Medulla oblongata (tissue), 1 donor: Measurements from ENCODE around the gene CHAF1B.
"Not testable (repeated sequence)": the region's sequence is repeated elsewhere in the genome, so short reads cannot be mapped to it uniquely, and the experiment has no call there.

Experiments used
- DNase-seq: peaks from one replicate; pipeline ENCODE4 v3.0.0-alpha.2; 2015; ENCODE audit errors: extremely low spot score

Gene CHAF1B

DNA sequence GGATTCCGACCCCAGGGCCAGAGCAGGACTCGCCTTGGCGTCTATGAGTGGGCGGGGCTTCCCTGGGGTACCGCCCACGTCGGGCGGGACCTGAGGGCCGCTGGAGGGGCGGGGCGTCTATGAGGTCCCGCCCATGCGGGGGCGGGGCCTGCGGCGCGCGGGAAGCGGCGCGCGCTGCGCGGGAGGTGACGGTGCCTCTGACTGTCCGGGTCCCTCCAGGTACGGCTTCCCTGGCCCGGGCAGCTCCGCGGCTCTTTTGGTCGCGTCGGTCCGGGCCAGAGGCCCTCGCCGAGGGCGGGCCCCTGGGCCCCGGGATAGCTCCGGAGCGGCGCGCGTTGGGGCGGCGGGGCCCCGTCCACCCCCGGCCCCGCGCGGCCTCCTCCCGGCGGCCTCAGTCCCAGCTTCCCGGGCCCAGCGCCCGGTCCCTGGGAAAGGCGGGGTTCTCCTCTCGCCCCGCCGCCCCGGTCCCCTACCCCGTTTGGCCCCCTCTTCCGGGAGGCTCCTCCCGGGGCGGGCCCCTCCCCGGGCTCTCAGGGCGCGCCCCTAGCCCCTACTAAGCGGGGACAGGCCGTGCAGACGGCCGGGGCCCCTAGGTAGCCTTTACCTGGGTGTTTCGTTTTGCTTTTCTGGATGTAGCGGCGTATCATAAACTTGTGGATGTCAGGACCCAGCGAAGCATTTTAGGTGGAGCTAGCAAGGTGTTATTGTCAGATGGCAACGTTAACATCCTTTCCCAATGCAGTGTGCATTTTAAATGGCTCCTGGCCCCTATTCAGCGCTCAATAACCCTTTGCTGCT, at the start of gene CHAF1B:
CHAF1B (plus strand) TSS at position 160 of the 798 bp plus-strand sequence. CDS start 745 bp downstream, outside the sequence.
- DNase-seq, result peak; percentile 80

DNA sequence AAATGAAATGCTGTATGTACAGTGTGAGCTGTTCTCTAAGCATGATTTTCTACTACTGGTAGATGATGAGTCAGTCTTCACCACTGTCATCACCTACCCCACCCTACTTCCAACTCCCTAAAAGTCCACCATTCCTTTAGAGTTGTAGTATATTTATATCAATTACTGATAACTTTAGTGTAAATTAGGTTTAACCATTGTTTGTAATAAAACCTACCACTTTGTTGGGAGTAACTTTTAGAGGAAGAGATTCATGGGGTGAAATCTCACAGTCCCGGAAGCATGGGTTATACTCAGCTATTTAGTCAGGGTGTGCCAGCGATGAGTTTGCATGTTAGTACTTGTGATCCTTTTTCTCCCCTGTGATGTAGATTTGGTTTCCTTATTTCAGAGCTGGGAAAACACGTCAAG, 48.1 kb upstream of the CHAF1B start:
- no peak for DNase-seq

DNA sequence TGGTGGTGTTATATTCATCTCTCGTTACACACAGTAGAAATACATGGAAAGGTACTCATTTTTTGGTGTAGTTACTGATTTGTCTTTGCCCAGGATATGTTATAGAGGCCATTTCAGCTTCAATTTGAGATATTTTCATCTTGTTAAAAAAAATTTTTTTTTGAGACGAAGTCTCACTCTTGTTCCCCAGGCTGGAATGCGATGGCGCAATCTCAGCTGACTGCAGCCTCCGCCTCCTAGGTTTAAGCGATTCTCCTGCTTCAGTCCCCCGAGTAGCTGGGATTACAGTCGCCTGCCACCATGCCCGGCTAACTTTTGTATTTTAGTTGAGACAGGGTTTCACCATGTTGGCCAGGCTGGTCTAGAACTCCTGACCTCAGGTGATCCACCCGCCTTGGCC, 46.2 kb upstream of the CHAF1B start:
- no peak for DNase-seq

DNA sequence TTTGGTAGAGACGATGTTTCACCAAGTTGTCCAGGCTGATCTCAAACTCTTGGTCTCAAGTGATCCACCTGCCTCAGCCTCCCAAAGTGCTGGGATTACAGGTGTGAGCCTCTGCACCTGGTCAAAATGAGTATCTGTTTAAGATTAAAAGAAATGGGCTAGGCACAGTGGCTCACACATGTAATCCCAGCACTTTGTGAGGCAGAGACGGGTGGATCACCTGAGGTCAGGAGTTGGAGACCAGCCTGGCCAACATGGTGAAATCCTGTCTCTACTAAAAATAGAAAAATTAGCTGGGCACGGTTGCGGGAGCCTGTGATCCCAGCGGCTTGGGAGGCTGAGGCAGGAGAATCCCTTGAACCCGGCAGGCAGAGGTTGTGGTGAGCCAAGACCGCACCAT, 42.6 kb upstream of the CHAF1B start:
- not testable (repeated sequence) for DNase-seq

DNA sequence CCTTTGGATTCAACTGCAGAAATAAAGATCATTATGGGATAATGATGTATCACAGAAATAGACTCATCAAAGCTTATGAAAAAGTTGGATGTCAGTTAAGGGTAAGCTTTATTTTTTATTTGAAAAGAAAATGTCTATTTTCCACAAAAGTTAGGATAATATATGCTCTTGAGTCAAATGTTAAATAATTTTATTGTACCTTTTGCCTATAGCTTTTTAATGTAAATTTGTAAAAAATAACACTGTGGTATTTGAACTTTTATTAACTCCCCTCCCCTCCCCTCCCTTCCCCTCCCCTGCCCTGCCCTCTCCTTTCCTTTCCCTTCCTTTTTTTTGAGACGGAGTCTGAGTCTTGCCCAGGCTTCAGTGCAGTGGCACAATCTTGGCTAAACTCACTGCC, 40.3 kb upstream of the CHAF1B start:
- no peak for DNase-seq

DNA sequence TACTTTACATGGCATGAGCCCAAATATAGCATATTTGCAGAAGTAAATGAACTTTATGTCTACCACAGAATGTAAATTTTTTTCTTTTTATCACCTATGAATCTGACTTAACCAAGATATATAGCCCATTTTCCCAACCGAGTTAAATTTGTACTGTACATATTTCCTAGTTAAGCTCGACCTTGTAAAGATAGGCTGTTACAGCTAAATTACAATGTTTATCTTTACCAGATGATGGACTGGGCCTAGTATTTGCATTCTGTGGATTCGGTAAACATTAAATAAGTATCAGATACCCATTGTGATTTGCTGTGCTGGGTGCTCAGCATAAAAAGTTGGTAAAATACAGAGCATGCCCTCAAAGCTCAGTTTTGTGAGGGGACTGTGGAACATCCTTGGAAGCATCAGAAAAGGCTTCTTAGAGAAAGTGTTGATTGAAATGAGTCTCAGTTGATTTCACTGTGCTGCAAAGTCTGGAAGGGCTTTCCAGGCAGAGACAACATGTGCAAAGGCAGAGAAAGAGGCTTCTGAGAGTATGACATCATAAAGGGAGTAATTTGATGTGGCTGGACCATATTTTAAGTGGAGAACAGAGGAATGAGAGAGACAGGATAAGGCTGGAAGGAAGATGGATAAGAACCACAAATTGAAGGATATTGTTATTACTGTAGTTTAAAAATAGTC, 37.8 kb upstream of the CHAF1B start:
- no peak for DNase-seq

DNA sequence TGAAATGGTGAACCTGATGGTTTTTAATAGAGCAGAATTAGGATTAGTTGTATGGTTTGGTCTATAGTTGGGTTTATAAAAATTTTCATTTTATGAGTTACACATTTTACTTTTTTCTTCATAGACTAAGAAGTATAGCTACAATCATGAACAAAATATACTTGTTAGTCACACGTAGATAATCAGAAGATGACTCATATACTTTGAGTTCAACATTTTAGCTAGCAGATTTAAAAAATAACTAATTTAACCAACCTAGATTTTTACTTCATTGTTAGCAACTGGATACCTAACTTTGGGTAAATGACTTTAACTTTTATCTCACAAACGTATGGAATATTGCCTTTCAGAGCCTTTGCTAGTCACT, 37.2 kb upstream of the CHAF1B start:
- no peak for DNase-seq

DNA sequence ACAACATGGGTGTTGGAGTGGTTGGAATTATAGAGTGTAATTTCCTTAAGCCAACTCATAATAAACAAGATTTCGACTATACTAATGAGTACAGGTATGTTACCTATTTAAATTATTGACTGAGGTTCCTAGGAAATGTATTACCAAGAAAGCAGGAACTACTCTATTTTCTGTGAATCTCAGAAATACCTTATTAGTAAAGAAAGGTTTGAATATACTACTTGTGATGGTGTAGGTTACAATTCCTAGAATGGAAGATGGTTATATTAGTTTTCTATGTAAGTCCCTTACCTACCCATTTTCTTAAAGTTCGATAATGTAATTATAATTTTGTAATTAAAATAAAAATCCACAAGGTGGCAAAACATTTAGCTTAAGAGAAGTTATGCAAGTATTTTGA, 35.9 kb upstream of the CHAF1B start:
- no peak for DNase-seq

DNA sequence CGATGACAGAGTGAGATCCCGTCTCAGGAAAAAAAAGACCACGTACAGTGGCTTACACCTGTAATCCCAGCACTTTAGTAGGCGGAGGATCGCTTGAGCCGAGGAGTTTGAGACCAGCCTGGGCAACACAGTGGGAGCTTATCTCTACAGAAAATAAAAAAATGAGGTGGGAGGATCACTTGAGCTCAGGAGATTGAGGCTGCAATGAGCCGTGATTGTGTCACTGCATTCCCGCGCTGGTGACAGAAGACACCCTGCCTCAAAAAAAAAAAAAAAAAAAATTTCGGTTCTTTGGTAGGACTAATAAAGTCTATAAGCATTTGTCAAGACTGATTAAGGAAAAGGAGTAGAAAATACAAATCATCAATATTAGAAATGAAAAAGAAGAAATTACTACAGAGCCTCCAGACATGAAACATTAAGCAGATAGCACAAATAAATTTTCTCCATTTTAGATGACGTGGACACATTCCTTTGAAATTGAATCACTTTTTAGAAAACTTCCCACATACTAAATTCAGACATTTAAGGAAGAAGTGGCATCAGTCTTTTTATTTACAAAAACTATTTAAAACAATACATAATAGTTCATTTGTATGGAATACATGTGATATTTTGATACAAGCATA, 34.8 kb upstream of the CHAF1B start:
- DNase-seq, result no peak

DNA sequence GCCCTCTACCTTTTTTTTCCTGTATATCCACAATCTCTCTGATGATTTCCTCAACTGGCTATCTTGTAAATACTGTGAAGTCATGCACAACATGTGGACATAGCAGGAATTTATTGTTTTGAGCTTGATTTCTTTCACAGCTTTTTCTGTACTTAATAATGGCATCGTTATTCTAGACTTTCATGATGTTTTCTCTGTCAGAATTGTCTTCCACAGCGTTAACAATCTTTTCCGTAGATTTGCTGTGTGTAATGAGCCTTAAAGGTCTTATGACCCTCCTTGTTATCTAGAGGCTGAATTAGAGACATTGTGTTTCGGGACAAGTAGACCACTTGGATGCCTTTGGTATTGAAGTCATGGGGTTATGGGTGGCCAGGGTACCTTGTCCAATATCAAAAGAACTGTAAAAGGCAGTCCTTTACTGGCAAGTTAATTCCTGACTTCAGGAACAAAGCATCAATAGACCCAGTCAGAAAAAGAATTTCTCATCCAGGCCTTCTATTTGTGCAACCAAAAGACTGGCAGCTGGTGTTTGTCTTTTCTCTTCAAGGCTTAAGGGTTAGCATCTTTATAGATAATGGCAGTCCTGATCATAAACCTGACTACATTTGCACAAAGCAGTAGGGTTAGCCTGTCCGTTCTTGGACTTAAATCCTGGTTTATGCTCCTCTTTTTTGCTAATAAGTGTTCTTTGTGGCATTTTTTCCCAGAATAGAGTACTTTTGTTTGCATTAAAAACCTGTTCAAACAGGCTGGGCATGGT, 30.1 kb upstream of the CHAF1B start:
- peak; percentile 16 for DNase-seq

DNA sequence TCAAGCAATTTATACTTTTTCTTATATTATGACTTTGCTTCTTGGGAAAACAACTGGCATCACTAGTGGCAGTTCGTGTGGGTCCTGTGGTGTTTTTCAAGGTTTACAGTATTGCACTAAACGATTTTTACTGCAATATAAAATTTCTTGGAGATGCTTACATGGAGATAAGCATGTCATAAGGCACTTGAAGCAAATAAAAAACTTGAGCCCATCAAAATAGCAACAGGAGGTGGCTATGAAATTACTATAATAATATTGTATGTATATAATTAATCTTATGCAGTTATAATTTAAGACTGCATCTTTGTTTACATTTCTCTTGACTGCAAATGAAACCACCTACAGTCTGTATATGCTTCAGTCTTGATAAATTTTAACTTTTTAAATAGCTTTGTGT, 29.3 kb upstream of the CHAF1B start:
- DNase-seq, result no peak

DNA sequence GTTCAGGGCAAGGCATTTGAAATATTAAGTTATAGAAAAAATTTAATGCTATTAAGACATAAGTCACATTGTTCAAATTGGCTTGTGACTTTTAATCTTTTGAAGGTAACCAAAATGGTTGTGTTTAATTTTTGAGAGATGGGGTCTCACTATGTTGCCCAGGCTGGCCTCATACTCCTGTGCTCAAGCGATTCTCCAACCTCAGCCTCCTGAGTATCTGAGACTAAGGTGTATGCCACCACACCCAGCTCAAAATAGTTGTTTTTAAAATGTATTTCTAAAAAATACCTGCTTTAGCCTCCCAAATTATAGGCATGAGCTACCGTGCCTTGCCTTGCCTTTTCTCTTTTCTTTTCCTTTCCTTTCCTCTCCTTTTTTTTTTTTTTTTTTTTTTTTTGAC, 26.0 kb upstream of the CHAF1B start:
- no peak for DNase-seq

DNA sequence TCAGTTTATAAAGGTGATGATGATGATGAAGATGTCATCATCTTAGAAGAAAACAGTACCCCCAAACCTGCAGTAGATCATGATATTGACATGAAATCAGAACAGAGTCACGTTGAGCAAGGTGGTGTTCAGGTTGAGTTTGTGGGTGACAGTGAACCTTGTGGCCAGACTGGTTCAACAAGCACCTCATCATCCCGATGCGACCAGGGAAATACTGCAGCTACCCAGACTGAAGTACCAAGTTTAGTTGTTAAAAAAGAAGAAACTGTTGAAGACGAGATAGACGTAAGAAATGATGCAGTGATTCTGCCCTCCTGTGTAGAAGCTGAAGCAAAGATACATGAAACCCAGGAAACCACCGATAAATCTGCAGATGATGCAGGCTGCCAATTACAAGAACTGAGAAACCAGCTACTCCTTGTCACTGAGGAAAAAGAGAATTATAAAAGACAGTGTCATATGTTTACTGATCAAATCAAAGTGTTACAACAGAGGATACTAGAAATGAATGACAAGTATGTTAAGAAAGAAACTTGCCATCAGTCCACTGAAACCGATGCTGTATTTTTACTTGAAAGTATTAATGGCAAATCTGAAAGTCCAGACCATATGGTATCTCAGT, 16.0 kb upstream of the CHAF1B start:
- no peak for DNase-seq

DNA sequence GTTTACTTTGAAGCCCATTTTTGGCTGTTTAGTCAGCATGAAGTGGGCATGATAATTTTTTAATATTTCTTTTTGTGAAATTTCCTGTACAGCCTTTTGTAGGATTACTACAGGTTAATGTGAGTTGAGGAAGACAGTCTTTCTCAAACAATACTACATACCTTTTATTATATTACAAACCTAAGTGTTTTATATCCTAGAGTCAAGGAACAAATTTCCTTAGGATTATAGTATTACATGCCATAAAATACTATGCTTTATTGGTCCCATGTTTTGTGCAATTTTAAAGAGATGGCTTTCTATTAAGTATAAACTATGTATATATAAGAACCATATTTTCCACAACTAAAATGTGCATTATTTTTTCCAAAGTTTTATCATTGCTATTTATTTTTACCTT, 9.2 kb upstream of the CHAF1B start:
- DNase-seq, result no peak

DNA sequence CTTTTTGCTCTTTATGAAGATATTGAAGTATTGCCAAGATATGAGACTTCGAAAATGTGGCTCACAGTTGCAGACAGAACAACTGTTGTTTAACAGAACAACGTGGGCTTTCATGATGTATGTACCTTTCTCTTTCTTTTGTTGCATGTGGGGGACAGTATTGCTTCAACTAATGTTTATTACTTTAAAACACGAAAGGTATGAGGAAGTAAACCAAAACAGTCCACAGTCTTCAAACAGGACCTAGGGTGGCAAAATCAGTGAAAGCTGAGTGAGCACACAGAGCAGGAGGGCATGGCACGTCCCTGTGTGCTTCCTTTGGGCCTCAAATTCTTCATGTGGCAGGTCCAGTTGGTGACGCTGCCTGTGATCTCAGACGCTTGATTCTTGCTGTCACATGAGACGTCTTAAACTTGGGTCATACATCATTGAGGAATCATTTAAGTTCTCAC, 7.8 kb upstream of the CHAF1B start:
- no peak for DNase-seq

DNA sequence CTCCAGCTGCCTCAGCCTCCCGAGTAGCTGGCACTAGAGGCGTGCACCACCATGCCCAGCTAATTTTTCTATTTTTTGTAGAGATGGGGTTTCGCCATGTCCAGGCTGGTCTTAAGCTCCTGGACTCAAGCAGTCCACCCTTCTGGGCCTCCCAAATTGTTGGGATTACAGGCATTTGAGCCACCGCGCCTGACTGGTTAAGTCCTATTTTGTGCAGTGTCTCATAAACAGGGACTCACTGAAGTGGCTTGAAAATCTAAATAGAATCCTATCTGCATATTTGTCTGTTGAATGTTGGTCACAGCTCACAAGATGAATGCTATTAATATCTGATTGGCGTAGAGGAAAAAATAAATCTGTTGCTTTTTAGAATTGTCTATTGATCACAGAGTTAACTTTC, 5.9 kb upstream of the CHAF1B start:
- DNase-seq, result no peak

DNA sequence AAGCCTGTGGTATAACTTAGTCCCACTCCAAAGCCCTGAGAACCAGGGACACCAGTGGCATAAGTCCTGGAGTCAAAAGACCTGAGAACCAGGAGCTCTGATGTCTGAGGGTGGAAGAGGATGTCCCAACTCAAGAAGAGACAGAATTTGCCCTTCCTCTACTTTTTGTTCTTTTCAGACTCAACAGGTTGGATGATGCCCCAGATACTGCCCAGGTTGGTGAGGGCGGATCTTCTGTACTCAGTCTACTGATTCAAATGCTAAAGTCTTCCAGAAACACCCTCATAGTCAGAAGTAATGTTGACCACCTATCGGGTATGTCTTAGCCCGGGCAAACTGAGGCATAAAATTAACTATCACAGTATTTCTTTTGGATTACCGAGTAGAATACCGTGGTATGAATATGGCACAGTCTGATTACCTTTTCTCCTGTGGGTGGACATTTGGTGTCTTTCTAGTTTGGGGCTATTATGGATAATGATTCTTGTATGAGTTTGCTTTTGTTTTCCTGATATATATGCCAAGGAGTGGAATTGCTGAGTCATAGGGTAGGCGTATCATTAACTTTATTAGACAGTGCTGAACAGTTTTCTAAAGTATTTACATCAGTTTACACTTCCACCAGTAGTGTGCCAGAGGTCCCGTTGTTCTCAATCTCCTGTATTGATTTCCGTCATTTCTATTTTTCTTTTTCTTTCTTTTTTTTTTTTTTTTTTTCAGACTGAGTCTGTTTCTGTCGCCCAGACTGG, 3.2 kb upstream of the CHAF1B start:
- no peak for DNase-seq

DNA sequence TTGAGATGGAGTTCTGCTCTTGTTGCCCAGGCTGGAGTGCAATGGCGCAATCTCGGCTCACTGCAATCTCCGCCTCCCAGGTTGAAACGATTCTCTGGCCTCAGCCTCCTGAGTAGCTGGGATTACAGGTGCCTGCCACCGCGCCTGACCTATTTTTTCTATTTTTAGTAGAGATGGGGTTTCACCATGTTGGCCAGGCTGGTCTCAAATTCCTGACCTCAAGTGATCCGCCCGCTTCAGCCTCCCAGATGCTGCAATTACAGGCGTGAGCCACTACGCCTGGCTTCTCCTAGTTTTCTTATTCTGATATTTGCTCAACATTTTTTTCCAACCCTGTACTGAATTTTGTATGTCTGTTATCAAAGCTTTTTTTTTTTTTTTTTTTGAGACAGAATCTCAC, 2.5 kb upstream of the CHAF1B start:
- not testable (repeated sequence) for DNase-seq

DNA sequence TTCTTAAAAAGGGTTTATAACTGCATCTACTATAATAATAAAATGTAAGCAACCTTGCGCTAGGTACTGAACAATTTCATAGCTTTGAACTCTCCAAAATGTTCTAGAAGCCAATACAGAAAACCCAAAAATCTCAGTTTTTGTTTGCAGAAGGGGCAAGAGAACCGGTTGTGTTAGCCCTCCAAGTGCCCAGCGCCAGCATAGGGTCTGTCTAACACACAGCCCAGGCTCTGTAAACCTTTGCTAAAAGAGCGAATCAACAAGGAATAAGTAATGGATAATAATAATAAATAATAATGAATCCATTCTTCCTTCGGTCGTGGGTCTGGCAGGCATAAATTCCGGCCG, 333 bp upstream of the CHAF1B start:
- DNase-seq, result no peak

DNA sequence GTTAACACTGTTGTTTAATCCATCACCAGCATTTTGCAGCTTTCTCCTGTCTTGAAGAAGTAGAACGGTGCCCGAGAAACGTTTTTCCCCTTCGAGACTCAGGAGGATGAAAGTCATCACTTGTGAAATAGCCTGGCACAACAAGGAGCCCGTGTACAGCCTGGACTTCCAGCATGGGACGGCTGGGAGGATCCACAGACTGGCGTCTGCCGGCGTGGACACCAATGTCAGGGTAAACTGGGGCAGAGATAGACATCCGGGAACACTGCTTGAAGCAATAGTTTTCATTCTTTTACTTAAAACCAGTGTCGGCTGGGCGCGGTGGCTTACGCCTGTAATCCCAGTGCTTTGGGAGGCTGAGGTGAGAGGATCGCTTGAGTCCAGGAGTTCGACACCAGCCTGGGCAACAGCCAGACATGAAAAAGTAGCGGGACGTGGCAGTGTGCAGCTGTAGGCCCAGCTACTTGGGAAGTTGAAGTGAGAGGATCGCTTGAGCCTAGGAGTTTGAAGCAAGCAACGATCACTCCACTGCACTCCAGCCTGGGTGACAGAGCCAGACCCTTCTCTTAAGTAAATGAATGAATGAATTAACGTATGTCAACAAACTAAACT, 945 bp downstream of the CHAF1B start:
- no peak for DNase-seq

DNA sequence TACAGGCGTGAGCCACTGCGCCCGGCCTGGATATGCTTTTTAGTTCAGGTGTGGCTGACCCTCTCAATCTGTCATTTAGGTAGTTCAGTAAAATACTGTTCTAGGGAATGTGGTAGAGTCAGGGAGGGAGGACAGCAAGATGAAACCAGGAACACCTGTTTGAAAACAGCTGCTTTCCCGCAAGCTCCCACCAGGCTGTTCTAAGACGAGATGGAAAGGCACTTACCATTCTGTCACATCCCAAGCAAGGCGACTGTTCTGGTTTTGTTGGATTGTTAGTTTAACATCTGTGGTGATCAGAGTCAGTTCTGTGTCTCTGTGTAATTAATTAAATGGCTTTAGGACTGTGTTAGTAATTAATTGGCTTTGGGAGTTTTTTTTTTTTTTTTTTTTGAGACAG, 2.9 kb downstream of the CHAF1B start:
- no peak for DNase-seq
